Motor neuron (in vitro differentiated cells): ENCODE results near the gene COL2A1. TPM values are rescaled to one million over a fixed set of nuclear protein-coding genes. Genes with fewer than 3 reads are reported as not detected.
A peak's percentile ranks its signal among the peaks of the same experiment; 100 is the strongest.

ENCODE experiments used
- ATAC-seq, 8 experiments: fragments of 200-7000 bp; cut with Tn5 transposase; replicated peaks in 6 of 8; 2 replicates each; pipeline ENCODE4 v1.8.0; 2021; ENCODE audit warnings: mild to moderate bottlenecking in 8 of 8, moderate library complexity in 8 of 8
- H3K27ac ChIP-seq, 2 donors: fragments of 250-450 bp; sonication (Bioruptor Pico); 2 replicates each; pipeline ENCODE4 v1.9.0; 2021; ENCODE audit warnings: antibody characterized with exemption in 2 of 2, mild to moderate bottlenecking in 2 of 2, moderate library complexity in 1 of 2
- H3K4me1 ChIP-seq, 2 donors: fragments of 250-450 bp; sonication (Bioruptor Pico); replicated peaks in 1 of 2; 2 replicates each; pipeline ENCODE4 v1.6.1; 2021; ENCODE audit warnings: antibody characterized with exemption in 2 of 2, mild to moderate bottlenecking in 2 of 2, moderate library complexity in 1 of 2
- H3K4me3 ChIP-seq, 5 donors: fragments of 250-450 bp; sonication (Bioruptor Pico); 2 replicates each; pipeline ENCODE4 v1.9.0; 2021; ENCODE audit warnings: antibody characterized with exemption in 5 of 5, mild to moderate bottlenecking in 5 of 5, moderate library complexity in 4 of 5
- WGBS, 10 experiments: fragments of 450-650 bp; shearing (Covaris generic); methylation state at CpG; one replicate each; pipeline ENCODE4 v1.0.0; 2022; 5-methylcytosine and 5-hydroxymethylcytosine counted together
- in situ Hi-C, 9 experiments: fragments of 400-800 bp; cut with MboI; loops; one replicate each; pipeline ENCODE4 v1.15.0; 2021; ENCODE audit warnings: low sequenced_read_pairs in 9 of 9, low pct_unique_long_range_greater_than_20kb in 2 of 9; ENCODE audit not compliant: unreplicated experiment in 9 of 9
- total RNA-seq, 8 experiments: library from RNA; unstranded; fragments of 300-600 nt; gene quantifications; 2 replicates each; pipeline versions ENCODE4 v1.2.3 to v1.2.4, GENCODE V29; 2022

The COL2A1 gene
- total RNA-seq, 8 experiments from 2014 or later = 0.78 to 6.6 (median 1.9) TPM

DNA sequence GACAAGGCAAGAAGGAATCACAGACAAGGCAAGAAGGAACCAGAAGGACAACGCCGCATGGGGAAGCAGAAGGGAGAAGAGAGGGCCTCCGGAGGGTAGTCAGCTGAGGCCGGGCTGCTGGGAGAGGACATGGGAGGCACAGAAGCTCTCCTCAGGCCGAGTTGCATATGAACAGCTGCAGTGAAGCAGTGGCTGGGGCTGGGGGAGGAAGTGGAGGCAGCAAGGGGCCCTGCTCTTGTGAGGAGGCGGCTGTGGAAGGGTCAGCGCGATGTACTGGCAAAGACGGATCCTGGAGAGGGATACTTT is 62.8 kb downstream of the COL2A1 start:
- 70 to 100% (median 100%) methylated on average over 2 to 8 of the region's 9 CpGs; no CpG with 5 or more reads in 5 of the 10 experiments for WGBS, 10 experiments
- no peak overlapping the region for H3K4me3 ChIP-seq
- H3K4me1 ChIP-seq = no peaks in the 10 kb centered on the region
- in situ Hi-C loops = loop anchor here in 1 of 9 experiments (25.0 kb wide), 1 partner anchor 671 kb away; no protein-coding TSS in a partner anchor
- ATAC-seq = no peak
- no peak overlapping the region for H3K27ac ChIP-seq

DNA sequence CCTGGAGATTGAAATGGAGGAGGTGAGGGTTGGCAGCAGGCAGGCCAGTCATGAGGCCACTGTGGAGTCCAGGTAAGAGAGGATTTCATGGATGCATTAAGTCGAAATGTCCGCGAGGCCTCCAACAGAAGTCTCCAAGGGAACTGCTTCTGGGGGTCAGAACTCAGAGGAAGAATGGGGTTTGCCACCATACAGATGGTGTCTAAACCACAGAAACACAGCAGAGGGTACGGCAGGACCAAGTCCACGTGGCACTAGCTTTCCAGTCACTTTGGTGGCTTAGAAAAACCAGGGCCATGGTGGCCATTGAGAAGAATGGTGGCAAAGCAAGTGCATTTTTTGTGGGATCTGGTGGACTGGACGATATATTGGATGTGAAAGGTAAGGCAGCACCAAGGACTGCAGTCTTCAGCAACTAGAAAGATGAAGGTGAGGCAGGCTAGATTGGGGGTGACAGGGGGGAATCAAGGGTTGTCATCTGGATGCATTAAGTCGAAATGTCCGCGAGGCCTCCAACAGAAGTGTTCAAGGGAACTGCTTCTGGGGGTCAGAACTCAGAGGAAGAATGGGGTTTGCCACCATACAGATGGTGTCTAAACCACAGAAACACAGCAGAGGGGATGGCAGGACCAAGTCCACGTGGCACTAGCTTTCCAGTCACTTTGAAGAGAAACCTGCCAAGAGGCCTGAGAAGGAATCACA is 63.4 kb downstream of the COL2A1 start:
- in situ Hi-C loops = loop anchor here in 1 of 9 experiments (25.0 kb wide), 1 partner anchor 671 kb away; no protein-coding TSS in a partner anchor
- Histone ChIP-seq H3K4me1 (no peaks in the 10 kb centered on the region), H3K4me3 (no peak overlapping the region), H3K27ac (no peak overlapping the region)
- WGBS, 10 experiments = 81 to 96% (median 91%) methylated on average over 2 to 9 of the region's 10 CpGs; no CpG with 5 or more reads in 2 of the 10 experiments
- no peak for ATAC-seq

DNA sequence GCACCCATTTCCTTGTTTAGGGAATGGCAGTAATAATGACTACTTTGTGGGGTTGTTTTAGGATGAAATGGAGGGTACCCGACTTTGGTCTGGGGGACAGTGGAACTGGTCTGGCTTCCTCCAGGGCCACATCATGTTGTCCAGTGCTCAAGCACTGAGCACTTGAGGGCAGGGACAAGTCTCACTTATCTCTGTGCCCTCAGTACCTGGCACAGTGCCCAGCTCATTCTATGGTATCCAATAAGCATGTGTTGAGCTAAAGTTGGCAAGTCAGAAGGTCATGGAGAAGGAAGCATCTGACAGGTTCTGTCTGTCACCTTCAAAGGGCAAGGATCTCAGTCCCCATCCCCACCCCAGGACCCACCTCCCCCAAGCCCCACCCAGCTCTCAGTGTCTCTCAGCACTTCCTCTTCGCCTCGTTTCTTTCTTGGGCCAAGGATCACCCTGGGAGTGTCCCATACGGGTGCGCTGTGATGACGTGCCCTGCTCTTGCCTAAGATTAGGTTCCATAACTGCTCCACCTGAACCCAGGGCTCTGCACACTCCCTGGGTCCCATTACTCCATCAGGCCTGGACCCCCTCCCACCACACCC is 65.2 kb downstream of the COL2A1 start:
- Histone ChIP-seq H3K4me3 (no peak overlapping the region), H3K4me1 (no peaks in the 10 kb centered on the region), H3K27ac (no peak overlapping the region)
- 63 to 100% (median 80%) methylated on average over 1 to 6 of the region's 6 CpGs; no CpG with 5 or more reads in 6 of the 10 experiments for WGBS, 10 experiments
- in situ Hi-C loops = loop anchor here in 1 of 9 experiments (25.0 kb wide), 1 partner anchor 673 kb away; no protein-coding TSS in a partner anchor
- ATAC-seq = no peak

DNA sequence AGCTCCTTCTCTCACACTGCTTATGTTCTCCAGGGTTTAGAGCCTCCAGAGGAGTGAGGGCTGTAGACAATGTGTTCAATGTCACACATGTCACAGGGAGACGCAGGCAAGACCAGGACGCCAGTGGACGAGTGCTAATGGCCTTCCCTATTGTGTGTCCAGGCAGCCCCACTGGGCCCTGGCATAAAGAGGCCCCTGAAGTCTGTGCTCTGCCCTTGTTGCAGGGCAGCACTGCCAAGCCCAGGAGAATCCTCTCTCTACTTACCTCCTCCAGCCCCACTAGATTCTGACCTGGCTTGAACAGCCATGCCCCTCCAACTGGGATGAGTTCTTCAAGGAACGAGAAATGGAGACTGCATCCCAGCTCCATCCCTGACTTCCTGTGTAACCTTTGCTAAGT is 65.7 kb downstream of the COL2A1 start:
- no peak overlapping the region for H3K27ac ChIP-seq
- no peaks in the 10 kb centered on the region for H3K4me1 ChIP-seq
- H3K4me3 ChIP-seq = no peak overlapping the region
- in situ Hi-C loops = loop anchor here in 1 of 9 experiments (25.0 kb wide), 1 partner anchor 674 kb away; no protein-coding TSS in a partner anchor
- 20 to 100% (median 100%) methylated on average over 1 to 4 of the region's 4 CpGs; no CpG with 5 or more reads in 4 of the 10 experiments for WGBS, 10 experiments
- ATAC-seq = no peak

DNA sequence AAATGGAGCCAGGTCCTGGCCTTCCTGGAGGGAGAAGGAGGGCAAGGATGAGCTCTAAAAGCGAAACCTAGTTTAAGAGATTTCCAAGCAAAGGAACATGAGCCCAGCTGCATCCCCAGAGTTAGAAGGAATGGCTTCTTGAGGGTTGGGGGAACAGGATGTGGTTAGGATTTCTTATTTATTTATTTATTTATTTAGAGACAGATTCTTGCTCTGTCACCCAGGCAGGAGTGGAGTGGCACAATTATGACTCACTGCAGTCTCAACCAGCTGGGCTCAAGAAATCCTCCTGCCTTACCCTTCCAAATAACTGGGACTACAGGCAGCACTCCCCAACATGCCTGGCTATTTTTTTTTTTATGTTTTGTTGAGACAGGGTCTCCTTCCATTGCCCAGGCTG is 66.2 kb downstream of the COL2A1 start:
- no peak for ATAC-seq
- in situ Hi-C loops = loop anchor here in 1 of 9 experiments (25.0 kb wide), 1 partner anchor 674 kb away; no protein-coding TSS in a partner anchor
- Histone ChIP-seq H3K4me1 (no peaks in the 10 kb centered on the region), H3K27ac (no peak overlapping the region), H3K4me3 (no peak overlapping the region)
- WGBS, 10 experiments = 71 to 100% (median 92%) methylated on average over 1 of the region's 1 CpG; no CpG with 5 or more reads in 4 of the 10 experiments

DNA sequence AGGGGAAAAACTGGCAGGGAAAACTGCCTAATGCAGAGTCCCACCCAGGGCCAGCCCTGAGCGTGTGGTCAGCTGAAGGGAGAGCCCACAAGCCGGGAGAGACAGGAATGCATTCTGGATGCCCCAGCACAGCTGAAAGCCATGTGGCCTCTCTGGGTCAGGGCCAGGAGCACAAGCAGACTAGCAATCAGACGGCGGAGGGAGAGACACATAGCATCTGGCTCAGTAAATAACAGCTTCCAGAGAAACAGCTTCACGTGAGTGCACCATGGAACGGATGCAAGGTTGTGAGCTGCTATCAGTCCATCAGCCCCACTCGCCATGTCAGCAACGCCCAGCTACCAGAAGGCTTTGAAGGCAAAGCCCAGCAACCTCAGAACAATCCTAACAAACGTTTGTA is 69.1 kb downstream of the COL2A1 start:
- in situ Hi-C loops = loop anchor here in 1 of 9 experiments (25.0 kb wide), 1 partner anchor 677 kb away; no protein-coding TSS in a partner anchor
- ATAC-seq = peak in 5 of 8 experiments; percentile 36 to 93 (median 89)
- H3K27ac ChIP-seq = no peak overlapping the region
- whole genome bisulfite sequencing, 10 experiments = 4 to 81% (median 46%) methylated on average over 1 to 9 of the region's 9 CpGs; no CpG with 5 or more reads in 2 of the 10 experiments
- H3K4me3 ChIP-seq = no peak overlapping the region
- H3K4me1 ChIP-seq = no peaks in the 10 kb centered on the region

DNA sequence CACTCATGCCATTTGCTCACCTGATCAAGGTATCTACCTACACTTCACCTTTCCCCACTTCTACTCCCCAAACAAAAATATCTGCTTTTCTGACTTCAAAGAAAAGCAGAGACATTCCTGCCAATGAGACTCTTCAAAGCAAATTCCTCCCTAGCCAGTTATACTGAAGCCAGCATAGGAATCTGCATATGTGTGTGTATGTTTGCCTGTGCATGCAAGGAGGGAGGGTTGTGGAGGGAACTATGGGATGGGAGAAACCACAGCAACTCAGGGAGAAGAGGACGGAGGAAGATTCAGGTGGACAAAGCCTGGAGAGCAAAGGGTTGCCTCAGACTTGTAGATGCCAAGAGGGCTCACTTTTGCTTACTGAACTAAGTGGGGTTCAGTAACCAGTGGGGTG is 73.1 kb downstream of the COL2A1 start:
- in situ Hi-C loops = loop anchor here in 1 of 9 experiments (25.0 kb wide), 1 partner anchor 681 kb away; no protein-coding TSS in a partner anchor
- peak in 3 of 8 experiments; percentile 39 to 69 (median 60) for ATAC-seq
- H3K4me3 ChIP-seq = no peak overlapping the region
- H3K4me1 ChIP-seq = no peaks in the 10 kb centered on the region
- WGBS, 10 experiments = 0 to 78% (median 67%) methylated on average over 1 of the region's 1 CpG; no CpG with 5 or more reads in 5 of the 10 experiments
- no peak overlapping the region for H3K27ac ChIP-seq

DNA sequence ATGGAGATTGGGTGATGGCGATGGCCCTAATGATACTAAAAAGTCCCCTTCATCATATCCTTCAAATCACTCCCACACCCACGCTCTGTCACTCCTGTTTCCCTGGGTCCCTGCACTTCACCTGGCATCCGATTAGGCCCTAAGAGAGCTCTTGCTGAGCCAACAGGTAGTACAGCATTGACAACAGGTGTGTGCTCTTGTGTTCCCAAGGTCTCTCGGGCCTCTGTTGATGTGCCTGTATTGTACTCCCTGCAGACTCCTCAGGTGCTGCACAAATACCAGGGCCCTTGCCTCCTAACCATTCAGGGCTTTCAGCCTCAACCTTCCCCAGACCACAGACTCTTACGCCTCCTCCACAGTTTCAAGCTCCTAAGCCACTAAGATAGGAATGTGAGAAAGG is 73.6 kb downstream of the COL2A1 start:
- no peaks in the 10 kb centered on the region for H3K4me1 ChIP-seq
- in situ Hi-C loops = loop anchor here in 1 of 9 experiments (25.0 kb wide), 1 partner anchor 682 kb away; no protein-coding TSS in a partner anchor
- H3K4me3 ChIP-seq = no peak overlapping the region
- WGBS, 10 experiments = 40 to 100% (median 96%) methylated on average over 1 to 2 of the region's 5 CpGs; no CpG with 5 or more reads in 2 of the 10 experiments
- no peak overlapping the region for H3K27ac ChIP-seq
- no peak for ATAC-seq

DNA sequence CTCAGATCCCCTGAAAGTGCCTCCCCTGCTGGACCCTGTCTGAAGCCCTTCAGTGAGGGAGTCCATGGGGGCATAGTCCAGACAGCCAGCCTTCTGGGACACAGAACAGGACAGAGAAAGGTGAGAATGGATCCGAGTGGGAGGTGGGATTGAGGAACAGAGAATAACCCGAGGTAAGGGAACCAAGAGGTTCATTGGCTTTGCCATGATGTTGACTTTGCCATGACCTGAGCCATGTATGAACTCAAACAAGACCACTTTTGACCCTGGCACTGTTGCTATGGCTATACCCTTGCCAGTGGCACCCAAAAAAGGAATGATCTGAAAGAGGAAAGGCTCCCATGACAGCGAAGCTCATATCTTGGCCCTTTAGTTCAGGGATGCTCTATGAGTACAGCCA is 76.9 kb downstream of the COL2A1 start:
- 30 to 89% (median 50%) methylated on average over 1 to 2 of the region's 3 CpGs; no CpG with 5 or more reads in 6 of the 10 experiments for WGBS, 10 experiments
- Histone ChIP-seq H3K4me3 (no peak overlapping the region), H3K27ac (no peak overlapping the region), H3K4me1 (no peaks in the 10 kb centered on the region)
- ATAC-seq = no peak
- in situ Hi-C loops = loop anchor here in 1 of 9 experiments (25.0 kb wide), 1 partner anchor 685 kb away; no protein-coding TSS in a partner anchor

Other genes with a start within 250 kb of the COL2A1 start
- 10 to 100 TPM in 1 of 8 experiments, 1 to 10 TPM in 6, under 1 TPM in 1; 0.87 to 21.8 (median 4.9) TPM for gene RAPGEF3, start 245.6 kb downstream of the COL2A1 start, total RNA-seq
- 10 to 100 TPM in 4 of 8 experiments, 1 to 10 TPM in 4; 6.9 to 25.0 (median 10.6) TPM for gene SLC48A1, start 231.2 kb downstream of the COL2A1 start, total RNA-seq
- gene HDAC7, start 184.6 kb downstream of the COL2A1 start, total RNA-seq = 10 to 100 TPM in 7 of 8 experiments, 1 to 10 TPM in 1; 9.8 to 43.8 (median 19.3) TPM
- 10 to 100 TPM in 1 of 8 experiments, 1 to 10 TPM in 3, under 1 TPM in 4; 0.08 to 70.8 (median 0.87) TPM for gene VDR, start 99.5 kb downstream of the COL2A1 start, total RNA-seq
- gene TMEM106C, start 40.9 kb downstream of the COL2A1 start, total RNA-seq = 10 to 100 TPM; 26.7 to 79.3 (median 43.5) TPM
- 10 to 100 TPM in 7 of 8 experiments, 1 to 10 TPM in 1; 9.5 to 28.8 (median 19.2) TPM for gene SENP1, start 101.6 kb upstream of the COL2A1 start, total RNA-seq
- 100 to 1,000 TPM in 3 of 8 experiments, 10 to 100 TPM in 5; 66.7 to 146 (median 81.6) TPM for gene PFKM, start 114.9 kb upstream of the COL2A1 start, total RNA-seq
- 10 to 100 TPM; 17.0 to 30.4 (median 27.8) TPM for gene ASB8, start 153.0 kb upstream of the COL2A1 start, total RNA-seq
- 10 to 100 TPM in 5 of 8 experiments, 1 to 10 TPM in 3; 2.0 to 46.3 (median 29.3) TPM for gene CCDC184, start 179.2 kb upstream of the COL2A1 start, total RNA-seq
- gene OR10AD1, start 198.8 kb upstream of the COL2A1 start, total RNA-seq = 1 to 10 TPM in 2 of 8 experiments, under 1 TPM in 6; 0.33 to 1.5 (median 0.73) TPM